H9 (cell line): ENCODE measurements around the gene CHST15. TPM values are rescaled to one million over a fixed set of nuclear protein-coding genes. Genes with fewer than 3 reads are reported as not detected.

Source experiments
- DNase-seq: peaks from one replicate; pipeline ENCODE4 v3.0.0-alpha.2; 2017
- H2AFZ ChIP-seq: one replicate; pipeline ENCODE4 v1.6.1; 2013; ENCODE audit warnings: mild to moderate bottlenecking, low read length, control low read depth, moderate library complexity
- H2AK5ac ChIP-seq: 2 replicates; pipeline ENCODE4 v1.6.1; 2013; ENCODE audit warnings: low read length, control low read depth, mixed read lengths; ENCODE audit not compliant: insufficient read length
- H2BK120ac ChIP-seq: one replicate; pipeline ENCODE4 v1.6.1; 2013; ENCODE audit warnings: low read depth, mild to moderate bottlenecking, low read length, control low read depth, inconsistent platforms; ENCODE audit not compliant: poor library complexity, severe bottlenecking
- H2BK12ac ChIP-seq: 2 replicates; pipeline ENCODE4 v1.6.1; 2013; ENCODE audit warnings: low read length, control low read depth, mixed read lengths, low read depth; ENCODE audit not compliant: insufficient read length
- H2BK15ac ChIP-seq: 2 replicates; pipeline ENCODE4 v1.6.1; 2013; ENCODE audit warnings: low read depth, low read length, control low read depth
- H2BK20ac ChIP-seq: one replicate; pipeline ENCODE4 v1.6.1; 2013; ENCODE audit warnings: low read depth, mild to moderate bottlenecking, low read length, control low read depth, inconsistent platforms; ENCODE audit not compliant: poor library complexity, severe bottlenecking
- H2BK5ac ChIP-seq: 2 replicates; pipeline ENCODE4 v1.6.1; 2013; ENCODE audit warnings: low read length, control low read depth, mixed read lengths; ENCODE audit not compliant: insufficient read length
- H3K14ac ChIP-seq: 2 replicates; pipeline ENCODE4 v1.6.1; 2013; ENCODE audit warnings: low read length, control low read depth; ENCODE audit not compliant: insufficient read depth
- H3K18ac ChIP-seq: 2 replicates; pipeline ENCODE4 v1.6.1; 2013; ENCODE audit warnings: low read depth, mild to moderate bottlenecking, mixed read lengths, low read length, control low read depth; ENCODE audit not compliant: insufficient read length
- H3K23ac ChIP-seq: 2 replicates; pipeline ENCODE4 v1.6.1; 2013; ENCODE audit warnings: low read length, control low read depth, mixed read lengths, low read depth; ENCODE audit not compliant: insufficient read length
- H3K23me2 ChIP-seq: 2 replicates; pipeline ENCODE4 v1.6.1; 2013; ENCODE audit warnings: low read depth, mild to moderate bottlenecking, mixed read lengths, low read length, control low read depth; ENCODE audit not compliant: insufficient read length, poor library complexity, severe bottlenecking
- H3K27ac ChIP-seq: 2 replicates; pipeline ENCODE4 v1.5.1; 2013; ENCODE audit warnings: low read length, control low read depth, mixed read lengths, low read depth; ENCODE audit not compliant: insufficient read length
- H3K27me3 ChIP-seq: 2 replicates; pipeline ENCODE4 v1.6.1; 2013; ENCODE audit warnings: low read length, control low read depth, inconsistent platforms; ENCODE audit not compliant: insufficient read depth
- H3K4ac ChIP-seq: 2 replicates; pipeline ENCODE4 v1.6.1; 2013; ENCODE audit warnings: low read depth, mild to moderate bottlenecking, control low read depth, inconsistent platforms, low read length, moderate library complexity
- H3K4me1 ChIP-seq: 2 replicates; pipeline ENCODE4 v1.6.1; 2013; ENCODE audit warnings: low read length, control low read depth, inconsistent platforms; ENCODE audit not compliant: insufficient read depth
- H3K4me2 ChIP-seq: 2 replicates; pipeline ENCODE4 v1.6.1; 2013; ENCODE audit warnings: low read length, control low read depth, mixed read lengths; ENCODE audit not compliant: insufficient read length, insufficient read depth
- H3K56ac ChIP-seq: 2 replicates; pipeline ENCODE4 v1.6.1; 2013; ENCODE audit warnings: low read depth, mild to moderate bottlenecking, mixed read lengths, low read length, control low read depth; ENCODE audit not compliant: insufficient read length
- H3K79me1 ChIP-seq: 2 replicates; pipeline ENCODE4 v1.6.1; 2013; ENCODE audit warnings: low read depth, mild to moderate bottlenecking, moderate library complexity, low read length, control low read depth, inconsistent platforms; ENCODE audit not compliant: insufficient read depth, poor library complexity, severe bottlenecking
- H3K79me2 ChIP-seq: 2 replicates; pipeline ENCODE4 v1.6.1; 2013; ENCODE audit warnings: low read length, control low read depth, inconsistent platforms; ENCODE audit not compliant: insufficient read depth
- H3K9ac ChIP-seq: 2 replicates; pipeline ENCODE4 v1.6.1; 2013; ENCODE audit warnings: low read length, control low read depth, mixed read lengths; ENCODE audit not compliant: insufficient read length; ENCODE audit errors: extremely low read depth
- H3K9me3 ChIP-seq: one replicate; pipeline ENCODE4 v1.6.1; 2013; ENCODE audit warnings: low read depth, low read length, inconsistent platforms; ENCODE audit not compliant: control insufficient read depth
- H3T11ph ChIP-seq: one replicate; pipeline ENCODE4 v1.6.1; 2013; ENCODE audit warnings: mild to moderate bottlenecking, low read length, control low read depth, inconsistent platforms
- H4K20me1 ChIP-seq: one replicate; pipeline ENCODE4 v1.6.1; 2013; ENCODE audit not compliant: control insufficient read depth, insufficient read length, insufficient read depth
- H4K5ac ChIP-seq: 2 replicates; pipeline ENCODE4 v1.6.1; 2013; ENCODE audit warnings: low read depth, mild to moderate bottlenecking, mixed read lengths, low read length, control low read depth; ENCODE audit not compliant: insufficient read length
- H4K8ac ChIP-seq: replicated peaks from 2 replicates; pipeline ENCODE4 v1.6.1; 2013; ENCODE audit warnings: low read length, control low read depth, mixed read lengths, low read depth; ENCODE audit not compliant: insufficient read length
- H4K91ac ChIP-seq: 2 replicates; pipeline ENCODE4 v1.6.1; 2013; ENCODE audit warnings: low read depth, mild to moderate bottlenecking, moderate library complexity, mixed read lengths, low read length, control low read depth; ENCODE audit not compliant: insufficient read length
- H3K27ac Mint-ChIP-seq, 3 experiments: 2 replicates in 2 of 3; 3 replicates in 1 of 3; pipeline ENCODE4 v1.8.0; 2020 to 2021; ENCODE audit warnings: mixed read lengths in 3 of 3, mild to moderate bottlenecking in 1 of 3, moderate library complexity in 1 of 3
- H3K27me3 Mint-ChIP-seq: 2 replicates; pipeline ENCODE4 v1.8.0; 2021; ENCODE audit warnings: low read depth, mild to moderate bottlenecking, moderate library complexity, mixed read lengths
- H3K36me3 Mint-ChIP-seq, 3 experiments: 2 replicates in 2 of 3; 3 replicates in 1 of 3; pipeline ENCODE4 v1.8.0; 2020 to 2021; ENCODE audit warnings: low read depth in 3 of 3, mixed read lengths in 3 of 3; ENCODE audit not compliant: insufficient read depth in 1 of 3
- H3K4me1 Mint-ChIP-seq, 2 experiments: 2 replicates each; pipeline ENCODE4 v1.8.0; 2020; ENCODE audit warnings: mixed read lengths in 2 of 2
- H3K4me3 Mint-ChIP-seq, 2 experiments: 2 replicates in 1 of 2; 3 replicates in 1 of 2; pipeline ENCODE4 v1.8.0; 2020 to 2021; ENCODE audit warnings: mild to moderate bottlenecking in 2 of 2, mixed read lengths in 2 of 2, moderate library complexity in 1 of 2
- H3K9me3 Mint-ChIP-seq, 2 experiments: 2 replicates in 1 of 2; 3 replicates in 1 of 2; pipeline ENCODE4 v1.8.0; 2020; ENCODE audit warnings: mild to moderate bottlenecking in 2 of 2, mixed read lengths in 2 of 2, moderate library complexity in 1 of 2
- CTCF ChIP-seq: fragments of 200-600 bp; sonication (generic); conservative IDR thresholded peaks from 3 replicates; pipeline ENCODE4 v1.8.0; 2021; ENCODE audit warnings: antibody characterized with exemption, mild to moderate bottlenecking
- WGBS: extraction: QIAGEN DNeasy Blood & Tissue Kit; methylation state at CpG from one replicate; pipeline ENCODE4 v1.1.7; 2013; ENCODE audit warnings: missing lambda C conversion rate, low lambda C conversion rate, mixed read lengths; ENCODE audit not compliant: insufficient read length; ENCODE audit errors: extremely low coverage; 5-methylcytosine and 5-hydroxymethylcytosine counted together
- total RNA-seq: library from RNA; stranded (reverse); gene quantifications from 2 replicates; pipeline ENCODE4 v1.2.1, GENCODE V29; 2021

CHST15 gene
- total RNA-seq, 1 experiment from 2014 or later = 8.7 TPM

DNA sequence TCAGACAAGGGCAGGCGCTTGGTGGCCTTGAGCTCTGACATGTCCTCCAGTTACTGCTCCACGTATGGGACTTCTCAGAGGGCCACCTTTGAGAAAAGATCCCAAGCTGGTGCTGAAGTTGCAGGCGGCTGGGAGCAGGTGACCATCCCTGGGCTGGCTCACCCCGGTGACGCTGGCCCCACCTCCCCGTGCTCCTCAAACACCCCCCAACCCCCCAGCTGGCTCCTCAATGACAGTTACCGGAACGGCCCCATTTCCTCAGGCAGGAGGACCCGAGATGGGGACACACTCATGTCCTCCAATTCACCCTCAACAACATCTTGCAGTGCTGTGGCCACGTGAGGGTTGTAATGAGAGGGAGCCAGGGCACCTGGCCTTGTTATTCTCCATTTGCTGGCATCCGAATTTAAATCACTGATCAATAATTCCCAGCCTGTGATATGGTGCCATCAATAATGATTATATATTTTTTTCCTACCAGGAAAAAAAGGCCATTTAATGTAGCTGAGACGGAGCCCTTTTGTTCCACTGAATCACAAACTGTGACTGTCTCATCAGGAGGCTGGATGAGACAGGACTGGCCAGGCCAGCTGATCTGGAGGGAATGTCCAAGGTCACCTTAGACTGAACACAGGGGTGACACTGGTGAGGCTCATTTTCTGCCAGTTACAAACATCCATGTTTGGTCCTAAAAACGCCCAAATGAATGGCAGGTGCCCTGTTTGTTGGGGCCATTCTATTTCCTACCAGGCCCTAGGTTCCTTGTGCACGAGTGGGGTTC is 64.5 kb downstream of the CHST15 start:
- H3K23ac ChIP-seq = no peak overlapping the region
- no peak overlapping the region for H2BK15ac ChIP-seq
- no peak overlapping the region for H3K56ac ChIP-seq
- no peak overlapping the region for H3K4me3 Mint-ChIP-seq
- no peaks in the 10 kb centered on the region for H4K20me1 ChIP-seq
- H3K4me1 ChIP-seq = peaks cover 9% of the 10 kb centered on the region
- no peak overlapping the region for H4K91ac ChIP-seq
- peaks cover 0 to 2% (median 0%) of the 10 kb centered on the region in 3 experiments; a peak in 3 of 7 replicates for H3K36me3 Mint-ChIP-seq
- H3K79me2 ChIP-seq = no peaks in the 10 kb centered on the region
- H3K18ac ChIP-seq = no peak overlapping the region
- no peak overlapping the region for H4K8ac ChIP-seq
- no CpG with 5 or more reads among the region's 14 CpGs for WGBS
- H2BK5ac ChIP-seq = no peak overlapping the region
- H2BK20ac ChIP-seq = no peak overlapping the region
- no peak overlapping the region for H3T11ph ChIP-seq
- no peaks in the 10 kb centered on the region for H3K79me1 ChIP-seq
- no peak overlapping the region for H3K9ac ChIP-seq
- H3K4me2 ChIP-seq = no peak overlapping the region
- no peak overlapping the region for H3K27ac ChIP-seq
- H3K9me3 ChIP-seq = no peaks in the 10 kb centered on the region
- H3K23me2 ChIP-seq = no peaks in the 10 kb centered on the region
- no peaks in the 10 kb centered on the region for H3K27me3 Mint-ChIP-seq
- no peak overlapping the region for H2BK12ac ChIP-seq
- H4K5ac ChIP-seq = no peak overlapping the region
- H2AK5ac ChIP-seq = no peak overlapping the region
- H3K4me1 Mint-ChIP-seq = peaks cover 49 to 50% of the 10 kb centered on the region in 2 experiments
- H2BK120ac ChIP-seq = no peak overlapping the region
- no peak overlapping the region for H3K4ac ChIP-seq
- H3K27ac Mint-ChIP-seq = no peak overlapping the region
- no peak for DNase-seq
- no peaks in the 10 kb centered on the region for H3K9me3 Mint-ChIP-seq
- no peaks in the 10 kb centered on the region for H3K27me3 ChIP-seq
- no peak for TF ChIP-seq CTCF
- H2AFZ ChIP-seq = no peak overlapping the region
- no peak overlapping the region for H3K14ac ChIP-seq
